ENCODE data around the gene NYAP2. TPM values are rescaled to one million over a fixed set of nuclear protein-coding genes. Genes with fewer than 3 reads are reported as not detected.

NYAP2 gene
- total RNA-seq, 1 experiment from 2014 or later, result not detected

DNA sequence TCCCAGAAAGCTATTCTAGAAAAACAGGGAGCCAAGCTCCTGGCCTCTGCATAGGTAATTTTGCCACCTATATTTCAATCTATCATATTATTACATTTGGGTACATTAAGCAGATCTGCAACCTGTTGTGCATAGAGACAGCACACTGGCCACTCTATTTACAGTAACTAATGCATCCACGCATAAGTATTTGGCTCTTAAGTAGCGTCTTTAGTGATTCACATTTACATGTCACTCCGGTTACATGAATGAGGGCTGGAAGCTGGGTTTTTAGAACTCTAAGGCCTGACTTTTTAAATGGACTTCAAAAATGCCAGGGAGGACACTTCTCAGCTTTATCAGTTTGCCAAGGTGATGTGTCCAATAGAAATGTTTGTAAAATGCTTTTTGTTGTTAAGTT is 97.7 kb downstream of the NYAP2 start (continued):
- TF ChIP-seq, protein P1, sequence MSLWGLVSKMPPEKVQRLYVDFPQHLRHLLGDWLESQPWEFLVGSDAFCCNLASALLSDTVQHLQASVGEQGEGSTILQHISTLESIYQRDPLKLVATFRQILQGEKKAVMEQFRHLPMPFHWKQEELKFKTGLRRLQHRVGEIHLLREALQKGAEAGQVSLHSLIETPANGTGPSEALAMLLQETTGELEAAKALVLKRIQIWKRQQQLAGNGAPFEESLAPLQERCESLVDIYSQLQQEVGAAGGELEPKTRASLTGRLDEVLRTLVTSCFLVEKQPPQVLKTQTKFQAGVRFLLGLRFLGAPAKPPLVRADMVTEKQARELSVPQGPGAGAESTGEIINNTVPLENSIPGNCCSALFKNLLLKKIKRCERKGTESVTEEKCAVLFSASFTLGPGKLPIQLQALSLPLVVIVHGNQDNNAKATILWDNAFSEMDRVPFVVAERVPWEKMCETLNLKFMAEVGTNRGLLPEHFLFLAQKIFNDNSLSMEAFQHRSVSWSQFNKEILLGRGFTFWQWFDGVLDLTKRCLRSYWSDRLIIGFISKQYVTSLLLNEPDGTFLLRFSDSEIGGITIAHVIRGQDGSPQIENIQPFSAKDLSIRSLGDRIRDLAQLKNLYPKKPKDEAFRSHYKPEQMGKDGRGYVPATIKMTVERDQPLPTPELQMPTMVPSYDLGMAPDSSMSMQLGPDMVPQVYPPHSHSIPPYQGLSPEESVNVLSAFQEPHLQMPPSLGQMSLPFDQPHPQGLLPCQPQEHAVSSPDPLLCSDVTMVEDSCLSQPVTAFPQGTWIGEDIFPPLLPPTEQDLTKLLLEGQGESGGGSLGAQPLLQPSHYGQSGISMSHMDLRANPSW (CRISPR knock-in tag; conservative IDR thresholded peaks at IDR 0.05; ENCODE audit: low read depth), result no peak
- no peak for TF ChIP-seq NFYB (CRISPR knock-in tag; conservative IDR thresholded peaks at IDR 0.05; ENCODE audit: low read depth)
- TF ChIP-seq, protein P2, sequence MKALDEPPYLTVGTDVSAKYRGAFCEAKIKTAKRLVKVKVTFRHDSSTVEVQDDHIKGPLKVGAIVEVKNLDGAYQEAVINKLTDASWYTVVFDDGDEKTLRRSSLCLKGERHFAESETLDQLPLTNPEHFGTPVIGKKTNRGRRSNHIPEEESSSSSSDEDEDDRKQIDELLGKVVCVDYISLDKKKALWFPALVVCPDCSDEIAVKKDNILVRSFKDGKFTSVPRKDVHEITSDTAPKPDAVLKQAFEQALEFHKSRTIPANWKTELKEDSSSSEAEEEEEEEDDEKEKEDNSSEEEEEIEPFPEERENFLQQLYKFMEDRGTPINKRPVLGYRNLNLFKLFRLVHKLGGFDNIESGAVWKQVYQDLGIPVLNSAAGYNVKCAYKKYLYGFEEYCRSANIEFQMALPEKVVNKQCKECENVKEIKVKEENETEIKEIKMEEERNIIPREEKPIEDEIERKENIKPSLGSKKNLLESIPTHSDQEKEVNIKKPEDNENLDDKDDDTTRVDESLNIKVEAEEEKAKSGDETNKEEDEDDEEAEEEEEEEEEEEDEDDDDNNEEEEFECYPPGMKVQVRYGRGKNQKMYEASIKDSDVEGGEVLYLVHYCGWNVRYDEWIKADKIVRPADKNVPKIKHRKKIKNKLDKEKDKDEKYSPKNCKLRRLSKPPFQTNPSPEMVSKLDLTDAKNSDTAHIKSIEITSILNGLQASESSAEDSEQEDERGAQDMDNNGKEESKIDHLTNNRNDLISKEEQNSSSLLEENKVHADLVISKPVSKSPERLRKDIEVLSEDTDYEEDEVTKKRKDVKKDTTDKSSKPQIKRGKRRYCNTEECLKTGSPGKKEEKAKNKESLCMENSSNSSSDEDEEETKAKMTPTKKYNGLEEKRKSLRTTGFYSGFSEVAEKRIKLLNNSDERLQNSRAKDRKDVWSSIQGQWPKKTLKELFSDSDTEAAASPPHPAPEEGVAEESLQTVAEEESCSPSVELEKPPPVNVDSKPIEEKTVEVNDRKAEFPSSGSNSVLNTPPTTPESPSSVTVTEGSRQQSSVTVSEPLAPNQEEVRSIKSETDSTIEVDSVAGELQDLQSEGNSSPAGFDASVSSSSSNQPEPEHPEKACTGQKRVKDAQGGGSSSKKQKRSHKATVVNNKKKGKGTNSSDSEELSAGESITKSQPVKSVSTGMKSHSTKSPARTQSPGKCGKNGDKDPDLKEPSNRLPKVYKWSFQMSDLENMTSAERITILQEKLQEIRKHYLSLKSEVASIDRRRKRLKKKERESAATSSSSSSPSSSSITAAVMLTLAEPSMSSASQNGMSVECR (CRISPR knock-in tag; IDR thresholded peaks at IDR 0.05; ENCODE audit: borderline replicate concordance), result no peak
- TF ChIP-seq EMX1 (CRISPR knock-in tag; IDR thresholded peaks at IDR 0.05), result no peak
- TF ChIP-seq, protein P3, sequence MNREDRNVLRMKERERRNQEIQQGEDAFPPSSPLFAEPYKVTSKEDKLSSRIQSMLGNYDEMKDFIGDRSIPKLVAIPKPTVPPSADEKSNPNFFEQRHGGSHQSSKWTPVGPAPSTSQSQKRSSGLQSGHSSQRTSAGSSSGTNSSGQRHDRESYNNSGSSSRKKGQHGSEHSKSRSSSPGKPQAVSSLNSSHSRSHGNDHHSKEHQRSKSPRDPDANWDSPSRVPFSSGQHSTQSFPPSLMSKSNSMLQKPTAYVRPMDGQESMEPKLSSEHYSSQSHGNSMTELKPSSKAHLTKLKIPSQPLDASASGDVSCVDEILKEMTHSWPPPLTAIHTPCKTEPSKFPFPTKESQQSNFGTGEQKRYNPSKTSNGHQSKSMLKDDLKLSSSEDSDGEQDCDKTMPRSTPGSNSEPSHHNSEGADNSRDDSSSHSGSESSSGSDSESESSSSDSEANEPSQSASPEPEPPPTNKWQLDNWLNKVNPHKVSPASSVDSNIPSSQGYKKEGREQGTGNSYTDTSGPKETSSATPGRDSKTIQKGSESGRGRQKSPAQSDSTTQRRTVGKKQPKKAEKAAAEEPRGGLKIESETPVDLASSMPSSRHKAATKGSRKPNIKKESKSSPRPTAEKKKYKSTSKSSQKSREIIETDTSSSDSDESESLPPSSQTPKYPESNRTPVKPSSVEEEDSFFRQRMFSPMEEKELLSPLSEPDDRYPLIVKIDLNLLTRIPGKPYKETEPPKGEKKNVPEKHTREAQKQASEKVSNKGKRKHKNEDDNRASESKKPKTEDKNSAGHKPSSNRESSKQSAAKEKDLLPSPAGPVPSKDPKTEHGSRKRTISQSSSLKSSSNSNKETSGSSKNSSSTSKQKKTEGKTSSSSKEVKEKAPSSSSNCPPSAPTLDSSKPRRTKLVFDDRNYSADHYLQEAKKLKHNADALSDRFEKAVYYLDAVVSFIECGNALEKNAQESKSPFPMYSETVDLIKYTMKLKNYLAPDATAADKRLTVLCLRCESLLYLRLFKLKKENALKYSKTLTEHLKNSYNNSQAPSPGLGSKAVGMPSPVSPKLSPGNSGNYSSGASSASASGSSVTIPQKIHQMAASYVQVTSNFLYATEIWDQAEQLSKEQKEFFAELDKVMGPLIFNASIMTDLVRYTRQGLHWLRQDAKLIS (CRISPR knock-in tag; IDR thresholded peaks at IDR 0.05; ENCODE audit: borderline replicate concordance), result no peak
- TF ChIP-seq ZNF263 (CRISPR knock-in tag; IDR thresholded peaks at IDR 0.05; ENCODE audit: low read depth), result no peak
- TF ChIP-seq, protein P4, sequence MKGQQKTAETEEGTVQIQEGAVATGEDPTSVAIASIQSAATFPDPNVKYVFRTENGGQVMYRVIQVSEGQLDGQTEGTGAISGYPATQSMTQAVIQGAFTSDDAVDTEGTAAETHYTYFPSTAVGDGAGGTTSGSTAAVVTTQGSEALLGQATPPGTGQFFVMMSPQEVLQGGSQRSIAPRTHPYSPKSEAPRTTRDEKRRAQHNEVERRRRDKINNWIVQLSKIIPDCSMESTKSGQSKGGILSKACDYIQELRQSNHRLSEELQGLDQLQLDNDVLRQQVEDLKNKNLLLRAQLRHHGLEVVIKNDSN (CRISPR knock-in tag; IDR thresholded peaks at IDR 0.05), result no peak
- no peak for TF ChIP-seq NR1H2 (CRISPR knock-in tag; IDR thresholded peaks at IDR 0.05)
- no peak for TF ChIP-seq ATF1 (CRISPR knock-in tag; IDR thresholded peaks at IDR 0.05)
- TF ChIP-seq, protein P5, sequence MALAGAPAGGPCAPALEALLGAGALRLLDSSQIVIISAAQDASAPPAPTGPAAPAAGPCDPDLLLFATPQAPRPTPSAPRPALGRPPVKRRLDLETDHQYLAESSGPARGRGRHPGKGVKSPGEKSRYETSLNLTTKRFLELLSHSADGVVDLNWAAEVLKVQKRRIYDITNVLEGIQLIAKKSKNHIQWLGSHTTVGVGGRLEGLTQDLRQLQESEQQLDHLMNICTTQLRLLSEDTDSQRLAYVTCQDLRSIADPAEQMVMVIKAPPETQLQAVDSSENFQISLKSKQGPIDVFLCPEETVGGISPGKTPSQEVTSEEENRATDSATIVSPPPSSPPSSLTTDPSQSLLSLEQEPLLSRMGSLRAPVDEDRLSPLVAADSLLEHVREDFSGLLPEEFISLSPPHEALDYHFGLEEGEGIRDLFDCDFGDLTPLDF (CRISPR knock-in tag; IDR thresholded peaks at IDR 0.05), result no peak
- TF ChIP-seq ZNF232 (CRISPR knock-in tag; IDR thresholded peaks at IDR 0.05), result no peak
- TF ChIP-seq CBFB (CRISPR knock-in tag; IDR thresholded peaks at IDR 0.05; ENCODE audit: low read depth), result no peak

DNA sequence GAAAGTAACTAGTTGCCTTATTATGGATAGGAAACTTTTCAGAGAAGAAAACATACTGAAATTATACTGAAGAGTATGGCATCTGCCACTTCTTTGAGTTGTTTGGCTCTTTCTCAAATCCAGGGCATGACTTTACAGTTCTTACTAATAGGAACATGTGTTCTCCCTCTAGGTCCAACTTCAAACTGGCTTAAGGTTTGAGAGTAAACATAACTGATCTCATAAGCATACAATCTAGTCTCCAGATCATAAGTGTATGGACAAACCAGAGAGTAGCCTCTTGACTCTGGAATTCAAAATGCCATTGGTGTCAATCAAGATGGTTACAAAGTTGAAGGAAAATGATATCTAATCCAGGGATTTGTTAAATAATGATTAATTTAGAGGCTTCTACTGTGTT is 101.5 kb downstream of the NYAP2 start:
- CTCF ChIA-PET, result no interaction called here
- H3K27me3 Mint-ChIP-seq (ENCODE audit: low read depth), result no peaks in the 10 kb centered on the region
- H3K36me3 Mint-ChIP-seq, result no peaks in the 10 kb centered on the region
- H3K4me1 Mint-ChIP-seq, result peaks cover 24% of the 10 kb centered on the region
- DNase-seq (ENCODE audit: low spot score), result no peak
- POLR2A ChIA-PET, result no interaction called here
- H3K27ac Mint-ChIP-seq, result no peak overlapping the region
- H3K9me3 Mint-ChIP-seq, result no peaks in the 10 kb centered on the region
- H3K4me3 Mint-ChIP-seq, result no peak overlapping the region
- ATAC-seq, result no peak
- TF ChIP-seq MXD4 (CRISPR knock-in tag; IDR thresholded peaks at IDR 0.05; ENCODE audit: borderline replicate concordance) (no peak), GTF2I (CRISPR knock-in tag; conservative IDR thresholded peaks at IDR 0.05) (no peak), NFYB (CRISPR knock-in tag; conservative IDR thresholded peaks at IDR 0.05; ENCODE audit: low read depth) (no peak), TCF7 (CRISPR knock-in tag; IDR thresholded peaks at IDR 0.05; ENCODE audit: low read depth) (no peak), OVOL2 (CRISPR knock-in tag; IDR thresholded peaks at IDR 0.05; ENCODE audit: borderline replicate concordance) (no peak)
- TF ChIP-seq, protein P6, sequence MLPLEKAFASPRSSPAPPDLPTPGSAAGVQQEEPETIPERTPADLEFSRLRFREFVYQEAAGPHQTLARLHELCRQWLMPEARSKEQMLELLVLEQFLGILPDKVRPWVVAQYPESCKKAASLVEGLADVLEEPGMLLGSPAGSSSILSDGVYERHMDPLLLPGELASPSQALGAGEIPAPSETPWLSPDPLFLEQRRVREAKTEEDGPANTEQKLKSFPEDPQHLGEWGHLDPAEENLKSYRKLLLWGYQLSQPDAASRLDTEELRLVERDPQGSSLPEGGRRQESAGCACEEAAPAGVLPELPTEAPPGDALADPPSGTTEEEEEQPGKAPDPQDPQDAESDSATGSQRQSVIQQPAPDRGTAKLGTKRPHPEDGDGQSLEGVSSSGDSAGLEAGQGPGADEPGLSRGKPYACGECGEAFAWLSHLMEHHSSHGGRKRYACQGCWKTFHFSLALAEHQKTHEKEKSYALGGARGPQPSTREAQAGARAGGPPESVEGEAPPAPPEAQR (CRISPR knock-in tag; IDR thresholded peaks at IDR 0.05), result no peak
- TF ChIP-seq, protein P7, sequence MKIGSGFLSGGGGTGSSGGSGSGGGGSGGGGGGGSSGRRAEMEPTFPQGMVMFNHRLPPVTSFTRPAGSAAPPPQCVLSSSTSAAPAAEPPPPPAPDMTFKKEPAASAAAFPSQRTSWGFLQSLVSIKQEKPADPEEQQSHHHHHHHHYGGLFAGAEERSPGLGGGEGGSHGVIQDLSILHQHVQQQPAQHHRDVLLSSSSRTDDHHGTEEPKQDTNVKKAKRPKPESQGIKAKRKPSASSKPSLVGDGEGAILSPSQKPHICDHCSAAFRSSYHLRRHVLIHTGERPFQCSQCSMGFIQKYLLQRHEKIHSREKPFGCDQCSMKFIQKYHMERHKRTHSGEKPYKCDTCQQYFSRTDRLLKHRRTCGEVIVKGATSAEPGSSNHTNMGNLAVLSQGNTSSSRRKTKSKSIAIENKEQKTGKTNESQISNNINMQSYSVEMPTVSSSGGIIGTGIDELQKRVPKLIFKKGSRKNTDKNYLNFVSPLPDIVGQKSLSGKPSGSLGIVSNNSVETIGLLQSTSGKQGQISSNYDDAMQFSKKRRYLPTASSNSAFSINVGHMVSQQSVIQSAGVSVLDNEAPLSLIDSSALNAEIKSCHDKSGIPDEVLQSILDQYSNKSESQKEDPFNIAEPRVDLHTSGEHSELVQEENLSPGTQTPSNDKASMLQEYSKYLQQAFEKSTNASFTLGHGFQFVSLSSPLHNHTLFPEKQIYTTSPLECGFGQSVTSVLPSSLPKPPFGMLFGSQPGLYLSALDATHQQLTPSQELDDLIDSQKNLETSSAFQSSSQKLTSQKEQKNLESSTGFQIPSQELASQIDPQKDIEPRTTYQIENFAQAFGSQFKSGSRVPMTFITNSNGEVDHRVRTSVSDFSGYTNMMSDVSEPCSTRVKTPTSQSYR (CRISPR knock-in tag; IDR thresholded peaks at IDR 0.05), result no peak

Measured in WTC11 (cell line).